ACC112 (cell line): Measurements from ENCODE around the gene HAPLN2.

Experiments
- H2AFZ ChIP-seq: fragments of 200-600 bp; sonication (generic); one replicate; pipeline ENCODE4 v1.6.0; 2017; ENCODE audit warnings: antibody characterized with exemption, low read length; ENCODE audit not compliant: unreplicated experiment
- H3K27ac ChIP-seq: fragments of 200-600 bp; sonication (generic); 2 replicates; pipeline ENCODE4 v1.5.1; 2014; ENCODE audit warnings: low read depth, mild to moderate bottlenecking, antibody characterized with exemption, low read length, moderate library complexity
- H3K27me3 ChIP-seq: fragments of 200-600 bp; sonication (generic); 2 replicates; pipeline ENCODE4 v1.6.1; 2014; ENCODE audit warnings: mild to moderate bottlenecking, antibody characterized with exemption, low read length, moderate library complexity, mixed read lengths; ENCODE audit not compliant: insufficient read depth
- H3K36me3 ChIP-seq: fragments of 200-600 bp; sonication (generic); 2 replicates; pipeline ENCODE4 v1.6.1; 2016; ENCODE audit warnings: mild to moderate bottlenecking, antibody characterized with exemption, low read length, moderate library complexity, mixed read lengths; ENCODE audit not compliant: insufficient read depth
- H3K4me1 ChIP-seq: fragments of 200-600 bp; sonication (generic); one replicate; pipeline ENCODE4 v1.6.1; 2016; ENCODE audit warnings: low read length, mixed read lengths; ENCODE audit not compliant: insufficient read depth, unreplicated experiment, control insufficient read depth
- H3K4me3 ChIP-seq: fragments of 200-600 bp; sonication (generic); 2 replicates; pipeline ENCODE4 v1.5.1; 2014; ENCODE audit warnings: mild to moderate bottlenecking, low read depth, low read length
- H3K79me2 ChIP-seq: fragments of 200-600 bp; sonication (generic); one replicate; pipeline ENCODE4 v1.6.0; 2016; ENCODE audit warnings: low read length; ENCODE audit not compliant: control insufficient read depth, unreplicated experiment, insufficient read depth

Gene HAPLN2

DNA sequence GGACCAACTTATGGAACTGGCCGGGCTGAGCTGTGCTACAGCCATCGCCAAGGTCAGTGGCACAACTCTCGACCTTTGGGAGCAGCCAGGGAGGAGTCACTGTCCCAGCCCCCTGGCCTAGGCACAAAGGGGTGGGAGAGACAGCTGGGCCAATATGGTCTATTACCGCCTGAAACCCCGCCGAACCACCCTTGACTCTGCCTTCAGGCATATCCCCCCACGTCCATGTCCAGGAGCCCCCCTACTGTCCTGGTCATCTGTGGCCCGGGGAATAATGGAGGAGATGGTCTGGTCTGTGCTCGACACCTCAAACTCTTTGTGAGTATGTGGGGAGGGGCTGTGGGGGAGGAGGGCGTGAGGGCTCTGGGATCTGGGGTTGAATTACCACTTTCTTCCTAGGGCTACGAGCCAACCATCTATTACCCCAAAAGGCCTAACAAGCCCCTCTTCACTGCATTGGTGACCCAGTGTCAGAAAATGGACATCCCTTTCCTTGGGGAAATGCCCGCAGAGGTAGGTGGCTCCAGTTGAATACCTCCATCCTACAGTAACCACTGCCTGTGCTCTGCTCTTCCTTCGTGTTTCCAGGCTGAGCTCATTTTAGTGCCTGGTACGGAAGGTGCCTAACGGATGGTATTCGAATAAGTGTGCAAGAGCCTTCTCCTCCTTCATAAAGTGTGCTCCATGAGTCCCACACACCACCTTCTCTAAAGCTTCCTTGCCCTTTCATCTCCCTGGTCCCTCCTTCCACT is 26.9 kb upstream of the HAPLN2 start:
- Histone ChIP-seq H3K27ac (no peak overlapping the region), H3K36me3 (no peaks in the 10 kb centered on the region)

DNA sequence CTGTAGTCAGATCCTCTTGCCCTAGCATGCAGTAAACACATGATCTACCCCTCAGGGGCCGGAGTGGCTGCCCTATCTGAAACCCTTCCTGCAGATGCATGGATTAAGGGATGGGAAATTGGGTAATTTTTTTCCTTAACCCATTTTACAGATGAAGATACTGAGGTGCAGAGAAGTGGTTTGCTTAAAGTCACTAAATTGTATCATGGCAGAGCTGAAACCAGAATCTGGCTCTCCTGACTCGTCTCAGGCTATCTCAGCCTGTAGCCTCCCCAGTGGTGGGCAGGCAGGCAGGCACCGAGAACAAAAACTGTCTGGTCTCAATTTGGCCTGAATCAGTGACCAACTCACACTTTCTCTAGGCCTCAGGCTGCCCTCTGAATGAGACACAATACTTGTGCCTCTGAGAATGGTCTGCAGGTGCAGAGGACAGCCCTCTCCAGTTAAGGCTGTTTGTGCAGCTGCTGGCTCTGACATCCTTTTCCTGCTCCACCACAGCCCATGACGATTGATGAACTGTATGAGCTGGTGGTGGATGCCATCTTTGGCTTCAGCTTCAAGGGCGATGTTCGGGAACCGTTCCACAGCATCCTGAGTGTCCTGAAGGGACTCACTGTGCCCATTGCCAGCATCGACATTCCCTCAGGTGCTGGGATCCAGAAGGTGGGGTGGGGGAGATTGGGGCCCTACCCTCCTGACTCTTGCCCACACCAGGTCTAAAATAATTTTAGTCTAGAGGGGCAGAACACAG is 26.1 kb upstream of the HAPLN2 start:
- Histone ChIP-seq H3K79me2 (no peaks in the 10 kb centered on the region), H3K4me1 (peaks cover 6% of the 10 kb centered on the region), H3K4me3 (no peak overlapping the region; the same call in 1 of the 2 replicates), H3K36me3 (no peaks in the 10 kb centered on the region), H3K27ac (no peak overlapping the region), H3K27me3 (no peaks in the 10 kb centered on the region), H2AFZ (no peak overlapping the region)

More for the DNA sequence above, 26.9 kb upstream of the HAPLN2 start:
- Histone ChIP-seq H3K4me3 (peak overlapping the region; percentile 82), H2AFZ (peak overlapping the region; percentile 29), H3K4me1 (peaks cover 6% of the 10 kb centered on the region), H3K27me3 (no peaks in the 10 kb centered on the region), H3K79me2 (no peaks in the 10 kb centered on the region)

DNA sequence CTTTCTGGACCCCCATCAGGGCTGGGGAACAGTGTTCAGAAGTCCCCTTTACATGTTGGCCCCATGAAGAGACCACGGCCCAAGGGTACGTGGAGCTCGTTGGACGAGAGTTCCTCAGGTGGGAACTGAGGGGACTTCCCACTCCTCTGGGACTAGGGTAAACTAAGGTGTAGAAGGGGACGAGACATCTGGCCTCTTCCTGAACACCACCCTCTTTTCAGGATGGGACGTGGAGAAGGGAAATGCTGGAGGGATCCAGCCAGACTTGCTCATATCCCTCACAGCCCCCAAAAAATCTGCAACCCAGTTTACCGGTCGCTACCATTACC is 25.6 kb upstream of the HAPLN2 start:
- Histone ChIP-seq H3K27ac (no peak overlapping the region), H3K79me2 (no peaks in the 10 kb centered on the region), H3K4me1 (peaks cover 6% of the 10 kb centered on the region), H3K36me3 (no peaks in the 10 kb centered on the region), H3K27me3 (no peaks in the 10 kb centered on the region), H3K4me3 (no peak overlapping the region), H2AFZ (no peak overlapping the region)

DNA sequence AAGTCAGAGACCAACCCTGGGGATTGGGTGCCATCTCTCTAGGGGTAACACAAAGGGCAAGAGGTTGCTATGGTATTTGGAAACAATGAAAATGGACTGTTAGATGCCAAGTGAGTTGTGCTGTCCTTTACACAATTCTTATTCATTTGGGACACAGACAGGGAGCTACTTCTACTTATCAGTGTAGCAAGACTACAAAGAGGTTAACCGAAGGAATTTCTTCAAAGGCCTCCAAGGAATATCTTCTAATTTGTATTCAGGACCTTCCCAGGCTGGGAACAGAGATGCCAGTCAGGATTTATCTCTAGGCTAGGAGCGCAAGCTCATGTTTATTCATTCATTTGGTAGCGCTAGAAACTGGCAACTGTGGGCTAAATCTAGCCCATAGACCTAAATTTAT is 25.0 kb upstream of the HAPLN2 start:
- H3K27ac ChIP-seq = no peak overlapping the region
- H2AFZ ChIP-seq = no peak overlapping the region
- no peak overlapping the region for H3K4me3 ChIP-seq
- H3K79me2 ChIP-seq = no peaks in the 10 kb centered on the region
- H3K36me3 ChIP-seq = no peaks in the 10 kb centered on the region
- no peaks in the 10 kb centered on the region for H3K27me3 ChIP-seq
- H3K4me1 ChIP-seq = peaks cover 6% of the 10 kb centered on the region

DNA sequence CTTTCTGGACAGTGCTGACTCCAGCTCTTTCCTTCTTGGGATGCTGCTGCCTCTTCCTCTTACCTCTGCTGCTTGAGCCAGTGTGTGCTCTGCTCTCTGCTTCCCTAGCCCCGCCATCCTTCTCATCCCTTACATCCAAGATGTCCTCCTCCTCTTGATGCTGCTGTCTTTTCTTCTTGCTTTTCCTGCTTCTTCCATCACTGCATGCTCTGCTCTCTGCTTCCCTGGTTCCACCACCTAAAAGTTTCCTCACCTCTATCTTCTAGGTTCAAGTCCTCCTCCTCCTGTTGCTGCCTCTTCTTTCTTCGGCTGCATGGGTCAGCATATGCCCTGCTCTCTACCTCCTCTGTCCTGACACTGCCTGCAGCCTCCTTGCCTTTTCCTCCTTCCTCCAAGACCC is 24.2 kb upstream of the HAPLN2 start:
- no peaks in the 10 kb centered on the region for H3K27me3 ChIP-seq
- peaks cover 5% of the 10 kb centered on the region for H3K79me2 ChIP-seq
- peaks cover 6% of the 10 kb centered on the region for H3K4me1 ChIP-seq
- H3K4me3 ChIP-seq = no peak overlapping the region
- no peaks in the 10 kb centered on the region for H3K36me3 ChIP-seq
- H3K27ac ChIP-seq = no peak overlapping the region
- H2AFZ ChIP-seq = no peak overlapping the region

DNA sequence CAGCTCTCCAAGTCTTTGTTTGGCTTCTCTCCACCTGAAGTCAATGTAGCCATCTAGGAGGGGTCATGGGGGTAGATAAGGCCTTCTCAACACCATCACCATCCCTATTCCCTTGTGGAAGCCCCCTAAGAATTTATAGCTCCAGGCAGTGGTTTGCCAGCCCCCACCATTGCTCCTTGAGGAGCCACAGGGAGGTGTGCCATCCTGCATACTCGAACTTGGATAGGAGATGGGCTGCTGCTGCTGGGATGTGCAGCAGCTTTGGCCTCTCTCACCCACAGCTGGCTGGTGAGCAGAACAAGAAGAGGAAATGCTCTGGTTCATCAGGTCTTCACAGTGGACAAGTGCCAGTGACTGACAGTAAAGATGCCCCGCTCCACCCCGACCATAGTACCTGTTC is 22.8 kb upstream of the HAPLN2 start:
- Histone ChIP-seq H2AFZ (no peak overlapping the region), H3K4me1 (no peaks in the 10 kb centered on the region), H3K36me3 (no peaks in the 10 kb centered on the region), H3K79me2 (peaks cover 10% of the 10 kb centered on the region), H3K4me3 (no peak overlapping the region), H3K27me3 (no peaks in the 10 kb centered on the region), H3K27ac (no peak overlapping the region)

DNA sequence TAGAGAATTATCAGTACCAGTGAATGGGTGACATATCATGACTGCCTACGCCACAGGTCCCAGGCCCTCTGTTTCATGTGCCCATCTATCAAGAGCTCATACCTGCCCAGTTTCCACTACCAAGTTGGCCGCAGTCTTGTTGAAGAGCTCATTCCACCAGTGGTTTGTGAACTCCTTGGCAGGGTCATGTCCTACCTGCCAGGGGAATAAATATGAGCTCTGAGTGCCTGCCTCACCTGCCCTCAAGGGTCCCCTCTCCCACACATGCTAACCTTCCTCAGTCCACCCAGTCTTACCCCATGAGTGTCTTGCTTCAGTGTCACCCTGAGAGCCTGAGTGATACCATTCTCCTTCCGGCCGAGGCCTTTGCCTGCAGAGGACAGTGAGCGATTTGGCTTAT is 21.1 kb upstream of the HAPLN2 start:
- Histone ChIP-seq H3K27me3 (no peaks in the 10 kb centered on the region), H2AFZ (no peak overlapping the region), H3K27ac (no peak overlapping the region), H3K36me3 (no peaks in the 10 kb centered on the region), H3K79me2 (peaks cover 18% of the 10 kb centered on the region), H3K4me1 (peaks cover 5% of the 10 kb centered on the region), H3K4me3 (no peak overlapping the region)

DNA sequence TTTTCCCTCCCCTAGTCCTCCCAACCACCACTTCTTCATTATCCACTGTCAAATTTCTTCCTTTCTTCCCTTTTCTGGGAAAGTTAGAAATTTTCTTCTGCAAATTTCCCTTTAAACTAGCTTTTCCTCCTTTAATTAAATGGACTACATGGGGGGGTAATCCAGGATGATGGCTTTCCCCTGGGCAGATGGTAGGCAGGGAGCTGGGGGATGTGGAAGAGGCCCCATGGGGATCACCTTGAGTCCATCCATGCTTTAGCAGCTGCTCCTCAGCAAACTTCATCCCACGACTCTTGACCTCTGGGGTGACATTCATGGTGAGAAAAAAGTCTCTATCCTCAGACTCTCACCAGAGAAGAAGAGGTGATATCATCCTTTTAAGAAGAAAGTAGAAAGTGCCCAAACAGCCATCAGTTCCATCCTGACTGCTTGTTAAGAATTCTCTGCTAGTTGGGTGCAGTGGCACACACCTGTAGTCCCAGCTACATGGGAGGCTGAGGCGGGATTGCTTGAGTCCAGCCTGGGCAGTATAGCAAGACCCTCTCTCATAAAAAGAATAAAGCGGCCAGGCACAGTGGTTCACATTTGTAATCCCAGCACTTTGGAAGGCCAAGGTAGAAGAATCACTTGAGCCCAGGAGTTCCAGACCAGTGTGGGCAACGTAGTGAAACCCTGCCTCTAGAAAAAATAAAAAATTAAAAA is 20.3 kb upstream of the HAPLN2 start:
- H3K4me1 ChIP-seq = peaks cover 5% of the 10 kb centered on the region
- H3K4me3 ChIP-seq = no peak overlapping the region
- no peaks in the 10 kb centered on the region for H3K36me3 ChIP-seq
- no peak overlapping the region for H2AFZ ChIP-seq
- H3K79me2 ChIP-seq = peaks cover 18% of the 10 kb centered on the region
- no peak overlapping the region for H3K27ac ChIP-seq
- no peaks in the 10 kb centered on the region for H3K27me3 ChIP-seq

DNA sequence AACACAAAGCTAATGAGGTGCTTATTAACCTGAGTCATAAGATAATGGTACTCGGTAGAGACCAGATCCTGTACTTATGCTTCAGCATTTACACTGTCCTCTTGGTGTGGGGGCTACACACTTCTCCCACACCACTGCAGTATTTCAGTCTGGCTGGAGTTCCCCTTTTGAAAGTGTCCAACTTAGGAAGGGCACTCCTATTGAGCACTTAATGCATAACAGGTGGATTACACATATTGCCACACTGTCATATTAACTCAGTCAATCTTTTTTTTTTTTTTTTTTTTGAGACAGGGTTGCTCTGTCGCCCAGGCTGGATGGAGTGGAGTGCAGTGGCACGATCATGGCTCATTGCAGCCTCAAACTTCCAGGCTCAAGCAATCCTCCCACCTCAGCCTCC is 19.4 kb upstream of the HAPLN2 start:
- no peaks in the 10 kb centered on the region for H3K27me3 ChIP-seq
- peaks cover 5% of the 10 kb centered on the region for H3K4me1 ChIP-seq
- no peak overlapping the region for H2AFZ ChIP-seq
- peaks cover 18% of the 10 kb centered on the region for H3K79me2 ChIP-seq
- H3K4me3 ChIP-seq = peak overlapping the region; percentile 83; the same call in 1 of the 2 replicates
- no peaks in the 10 kb centered on the region for H3K36me3 ChIP-seq
- no peak overlapping the region for H3K27ac ChIP-seq

DNA sequence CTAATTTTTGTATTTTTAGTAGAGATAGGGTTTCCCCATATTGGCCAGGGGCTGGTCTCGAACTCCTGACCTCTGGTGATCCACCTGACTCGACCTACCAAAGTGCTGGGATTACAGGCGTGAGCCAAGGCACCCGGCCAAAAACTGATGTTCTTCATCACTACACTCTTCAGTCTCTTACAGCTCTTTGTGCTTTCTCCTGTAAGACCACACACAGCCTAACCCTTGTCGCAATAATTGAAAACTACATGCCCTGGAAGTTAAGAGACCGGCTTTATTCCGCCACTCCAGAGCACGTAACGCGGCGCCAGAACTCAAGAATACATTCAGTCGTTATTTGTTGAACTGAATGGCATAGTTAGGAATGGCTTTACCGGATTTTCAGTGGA is 18.5 kb upstream of the HAPLN2 start:
- Histone ChIP-seq H2AFZ (peak overlapping the region; percentile 74), H3K79me2 (peaks cover 18% of the 10 kb centered on the region), H3K4me3 (peak overlapping the region; percentile 83), H3K36me3 (no peaks in the 10 kb centered on the region), H3K4me1 (peaks cover 5% of the 10 kb centered on the region), H3K27me3 (no peaks in the 10 kb centered on the region), H3K27ac (peak overlapping the region; percentile 79)
